GM23338 (cell line): ENCODE data around the gene NUB1. TPM values are rescaled to one million over a fixed set of nuclear protein-coding genes. Genes with fewer than 3 reads are reported as not detected.

Experiments used
- ATAC-seq: fragments of 200-7000 bp; cut with Tn5 transposase; 3 replicates; pipeline ENCODE4 v1.9.1; 2020
- DNase-seq: peaks from one replicate; pipeline ENCODE4 v3.0.0-alpha.2; 2015; ENCODE audit warnings: low spot score
- H2AFZ ChIP-seq: fragments of 200-600 bp; sonication (generic); 2 replicates; pipeline ENCODE4 v1.8.0; 2016; ENCODE audit warnings: antibody characterized with exemption, mild to moderate bottlenecking, moderate library complexity
- H3F3A ChIP-seq: fragments of 200-600 bp; sonication (generic); replicated peaks from 2 replicates; pipeline ENCODE4 v1.8.0; 2017; ENCODE audit warnings: antibody characterized with exemption, mixed run types, low read depth
- H3K27ac ChIP-seq: fragments of 200-600 bp; sonication (generic); 2 replicates; pipeline ENCODE4 v1.6.1; 2016; ENCODE audit warnings: low read depth
- H3K27me3 ChIP-seq: fragments of 200-600 bp; sonication (generic); 2 replicates; pipeline ENCODE4 v1.8.0; 2016; ENCODE audit warnings: mild to moderate bottlenecking, mixed run types, moderate library complexity; ENCODE audit not compliant: insufficient read depth
- H3K36me3 ChIP-seq: fragments of 200-600 bp; sonication (generic); 2 replicates; pipeline ENCODE4 v1.8.0; 2016; ENCODE audit warnings: mild to moderate bottlenecking; ENCODE audit not compliant: insufficient read depth
- H3K4me1 ChIP-seq: fragments of 200-600 bp; sonication (generic); 2 replicates; pipeline ENCODE4 v1.8.0; 2016; ENCODE audit warnings: mild to moderate bottlenecking, moderate library complexity; ENCODE audit not compliant: insufficient read depth
- H3K4me2 ChIP-seq: fragments of 200-600 bp; sonication (generic); 2 replicates; pipeline ENCODE4 v1.7.1; 2017; ENCODE audit warnings: mixed run types
- H3K4me3 ChIP-seq: fragments of 200-600 bp; sonication (generic); 2 replicates; pipeline ENCODE4 v1.6.1; 2016; ENCODE audit warnings: mixed run types
- H3K79me2 ChIP-seq: fragments of 200-600 bp; sonication (generic); replicated peaks from 2 replicates; pipeline ENCODE4 v1.8.0; 2017; ENCODE audit warnings: mild to moderate bottlenecking; ENCODE audit not compliant: insufficient read depth
- H3K9me2 ChIP-seq: fragments of 200-600 bp; sonication (generic); 2 replicates; pipeline ENCODE4 v1.8.0; 2017; ENCODE audit not compliant: insufficient read depth
- H4K20me1 ChIP-seq: fragments of 200-600 bp; sonication (generic); replicated peaks from 2 replicates; pipeline ENCODE4 v1.8.0; 2017; ENCODE audit warnings: mild to moderate bottlenecking; ENCODE audit not compliant: insufficient read depth
- H3K27ac Mint-ChIP-seq: 2 replicates; pipeline ENCODE4 v1.8.0; 2020; ENCODE audit warnings: inconsistent platforms, mild to moderate bottlenecking, moderate library complexity, mixed read lengths
- H3K27me3 Mint-ChIP-seq: 3 replicates; pipeline ENCODE4 v1.8.0; 2022; ENCODE audit warnings: low read depth, mild to moderate bottlenecking, moderate library complexity, mixed read lengths, inconsistent platforms; ENCODE audit not compliant: insufficient read depth, poor library complexity
- H3K36me3 Mint-ChIP-seq: 3 replicates; pipeline ENCODE4 v1.8.0; 2021; ENCODE audit warnings: low read depth, mild to moderate bottlenecking, inconsistent platforms, moderate library complexity, mixed read lengths
- H3K4me1 Mint-ChIP-seq: 3 replicates; pipeline ENCODE4 v1.8.0; 2020; ENCODE audit warnings: mild to moderate bottlenecking, inconsistent platforms, mixed read lengths
- H3K4me3 Mint-ChIP-seq: 3 replicates; pipeline ENCODE4 v1.8.0; 2021; ENCODE audit warnings: moderate library complexity, mild to moderate bottlenecking, inconsistent platforms, mixed read lengths
- H3K9me3 Mint-ChIP-seq: 3 replicates; pipeline ENCODE4 v1.8.0; 2020; ENCODE audit warnings: moderate library complexity, mild to moderate bottlenecking, inconsistent platforms, mixed read lengths
- EZH2 ChIP-seq: fragments of 200-600 bp; sonication (generic); IDR thresholded peaks from one replicate; pipeline ENCODE4 v1.8.0; 2017; ENCODE audit warnings: antibody characterized with exemption, mild to moderate bottlenecking, low read depth; ENCODE audit not compliant: unreplicated experiment
- JUNB ChIP-seq: IDR thresholded peaks from one replicate; pipeline ENCODE4 v1.6.1; 2016; ENCODE audit warnings: antibody characterized with exemption; ENCODE audit not compliant: unreplicated experiment
- POLR2AphosphoS5 ChIP-seq: IDR thresholded peaks from 2 replicates; pipeline ENCODE4 v1.6.1; 2016; ENCODE audit warnings: antibody characterized with exemption, low read depth
- STAT1 ChIP-seq: IDR thresholded peaks from one replicate; pipeline ENCODE4 v1.6.1; 2016; ENCODE audit warnings: antibody characterized with exemption; ENCODE audit not compliant: unreplicated experiment
- ZNF331 ChIP-seq: fragments of 250-450 bp; sonication (Bioruptor Pico); IDR thresholded peaks from 2 replicates; pipeline ENCODE4 v1.5.0; 2020; ENCODE audit warnings: low read depth, mild to moderate bottlenecking, moderate library complexity
- polyA plus RNA-seq: library from polyadenylated mRNA; unstranded; fragments of >200 nt; fragmentation: Nextera tagmentation; extraction: Ambion mirVana; gene quantifications from 2 replicates; pipeline ENCODE4 v1.2.1, GENCODE V29; 2016
- total RNA-seq: library from RNA; depleted of rRNA; stranded (reverse); fragments of >200 nt; shearing (Covaris generic); gene quantifications from 2 replicates; pipeline ENCODE4 v1.2.3, GENCODE V29; 2014
- TF ChIP-seq, protein P1 (sequence below): IDR thresholded peaks from one replicate; pipeline ENCODE4 v1.6.1; 2018; ENCODE audit warnings: antibody characterized with exemption; ENCODE audit not compliant: unreplicated experiment

NUB1 gene
- total and polyA plus RNA-seq, 2 experiments from 2014 or later = 31.8 to 42.3 TPM

GRCh38 chr7:151345576-151346469, 4.2 kb downstream of the NUB1 start:
- peaks cover 26% of the 10 kb centered on the region for H3K36me3 Mint-ChIP-seq
- Histone ChIP-seq H3K4me1 (peaks cover 3% of the 10 kb centered on the region; the same call in 1 of the 2 replicates), H3K27me3 (no peaks in the 10 kb centered on the region), H2AFZ (no peak overlapping the region), H3K4me3 (no peak overlapping the region), H3K9me2 (no peaks in the 10 kb centered on the region), H4K20me1 (peaks cover 8% of the 10 kb centered on the region; the same call in 1 of the 2 replicates), H3F3A (peaks cover 6% of the 10 kb centered on the region; the same call in 1 of the 2 replicates), H3K27ac (no peak overlapping the region), H3K4me2 (no peak overlapping the region), H3K79me2 (peaks cover 20% of the 10 kb centered on the region), H3K36me3 (peaks cover 4% of the 10 kb centered on the region)
- DNase-seq (no peak), ATAC-seq (no peak)
- H3K4me1 Mint-ChIP-seq = peaks cover 7% of the 10 kb centered on the region; the same call in 2 of the 3 replicates
- TF ChIP-seq STAT1 (no peak), EZH2 (no peak), JUNB (no peak), POLR2AphosphoS5 (no peak)
- TF ChIP-seq, protein P1, sequence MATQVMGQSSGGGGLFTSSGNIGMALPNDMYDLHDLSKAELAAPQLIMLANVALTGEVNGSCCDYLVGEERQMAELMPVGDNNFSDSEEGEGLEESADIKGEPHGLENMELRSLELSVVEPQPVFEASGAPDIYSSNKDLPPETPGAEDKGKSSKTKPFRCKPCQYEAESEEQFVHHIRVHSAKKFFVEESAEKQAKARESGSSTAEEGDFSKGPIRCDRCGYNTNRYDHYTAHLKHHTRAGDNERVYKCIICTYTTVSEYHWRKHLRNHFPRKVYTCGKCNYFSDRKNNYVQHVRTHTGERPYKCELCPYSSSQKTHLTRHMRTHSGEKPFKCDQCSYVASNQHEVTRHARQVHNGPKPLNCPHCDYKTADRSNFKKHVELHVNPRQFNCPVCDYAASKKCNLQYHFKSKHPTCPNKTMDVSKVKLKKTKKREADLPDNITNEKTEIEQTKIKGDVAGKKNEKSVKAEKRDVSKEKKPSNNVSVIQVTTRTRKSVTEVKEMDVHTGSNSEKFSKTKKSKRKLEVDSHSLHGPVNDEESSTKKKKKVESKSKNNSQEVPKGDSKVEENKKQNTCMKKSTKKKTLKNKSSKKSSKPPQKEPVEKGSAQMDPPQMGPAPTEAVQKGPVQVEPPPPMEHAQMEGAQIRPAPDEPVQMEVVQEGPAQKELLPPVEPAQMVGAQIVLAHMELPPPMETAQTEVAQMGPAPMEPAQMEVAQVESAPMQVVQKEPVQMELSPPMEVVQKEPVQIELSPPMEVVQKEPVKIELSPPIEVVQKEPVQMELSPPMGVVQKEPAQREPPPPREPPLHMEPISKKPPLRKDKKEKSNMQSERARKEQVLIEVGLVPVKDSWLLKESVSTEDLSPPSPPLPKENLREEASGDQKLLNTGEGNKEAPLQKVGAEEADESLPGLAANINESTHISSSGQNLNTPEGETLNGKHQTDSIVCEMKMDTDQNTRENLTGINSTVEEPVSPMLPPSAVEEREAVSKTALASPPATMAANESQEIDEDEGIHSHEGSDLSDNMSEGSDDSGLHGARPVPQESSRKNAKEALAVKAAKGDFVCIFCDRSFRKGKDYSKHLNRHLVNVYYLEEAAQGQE = no peak
- H3K27me3 Mint-ChIP-seq = peaks cover 2% of the 10 kb centered on the region
- no peak overlapping the region for H3K27ac Mint-ChIP-seq
- no peaks in the 10 kb centered on the region; the same call in 2 of the 3 replicates for H3K9me3 Mint-ChIP-seq
- no peak overlapping the region for H3K4me3 Mint-ChIP-seq

DNA sequence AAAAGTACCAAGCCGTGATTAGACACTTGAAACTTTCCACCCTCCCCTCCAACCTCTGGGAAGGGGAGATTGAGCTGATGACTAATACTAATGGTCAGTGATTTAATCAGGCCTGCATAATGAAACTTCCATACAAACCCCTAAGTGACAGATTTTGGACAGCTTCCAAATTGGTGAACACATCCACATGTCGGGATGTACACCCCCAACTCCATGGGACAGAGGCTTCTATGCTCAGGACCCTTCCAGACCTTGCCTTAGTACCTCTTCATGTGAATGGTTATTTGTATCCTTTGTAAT, 4.8 kb downstream of the NUB1 start:
- peaks cover 2% of the 10 kb centered on the region for H3K27me3 Mint-ChIP-seq
- peaks cover 4% of the 10 kb centered on the region for H3K36me3 ChIP-seq
- H3K4me1 ChIP-seq = no peaks in the 10 kb centered on the region
- no peak overlapping the region for H3K4me2 ChIP-seq
- H3K9me2 ChIP-seq = no peaks in the 10 kb centered on the region
- ATAC-seq (no peak), DNase-seq (no peak)
- H3K4me3 ChIP-seq = no peak overlapping the region
- peaks cover 6% of the 10 kb centered on the region; the same call in 1 of the 2 replicates for H3F3A ChIP-seq
- no peak overlapping the region for H3K27ac ChIP-seq
- H3K36me3 Mint-ChIP-seq = peaks cover 32% of the 10 kb centered on the region
- H2AFZ ChIP-seq = no peak overlapping the region
- H3K27me3 ChIP-seq = no peaks in the 10 kb centered on the region
- H3K4me3 Mint-ChIP-seq = no peak overlapping the region
- TF ChIP-seq, protein P1 = no peak
- no peak for TF ChIP-seq ZNF331 (CRISPR knock-in tag)
- no peak overlapping the region for H3K27ac Mint-ChIP-seq
- peaks cover 20% of the 10 kb centered on the region for H3K79me2 ChIP-seq
- H3K9me3 Mint-ChIP-seq = no peaks in the 10 kb centered on the region; the same call in 2 of the 3 replicates
- peaks cover 7% of the 10 kb centered on the region; the same call in 2 of the 3 replicates for H3K4me1 Mint-ChIP-seq
- H4K20me1 ChIP-seq = peaks cover 8% of the 10 kb centered on the region; the same call in 1 of the 2 replicates
